HEK293 (cell line): ENCODE measurements around the gene GREB1L.

Source experiments
- CTCF ChIA-PET: fragments of 350-600 bp; formaldehyde crosslinking; extraction: SDS; loops from one replicate; lab custom pipeline; 2021; ENCODE audit warnings: antibody characterized with exemption; lab: Yijun Ruan, JAX
- POLR2A ChIA-PET: fragments of 300-600 bp; formaldehyde crosslinking; extraction: SDS; loops from one replicate; lab custom pipeline; 2020; ENCODE audit warnings: antibody characterized with exemption, inconsistent platforms; lab: Yijun Ruan, JAX
- H3K27ac ChIP-seq: fragments of 200-500 bp; sonication (Bioruptor generic); 2 replicates; pipeline ENCODE4 v1.5.1; 2014; ENCODE audit warnings: low read depth, low read length, control low read depth, inconsistent platforms; ENCODE audit errors: extremely low read depth
- H3K36me3 ChIP-seq, 2 experiments: fragments of 200-500 bp in 1 of 2; sonication (Bioruptor generic) in 1 of 2; 1 replicate in 1 of 2; 2 replicates in 1 of 2; pipeline ENCODE4 v1.5.1; 2014 to 2017; ENCODE audit warnings: inconsistent platforms in 2 of 2, low read length in 2 of 2; ENCODE audit not compliant: control insufficient read depth in 2 of 2, insufficient read depth in 1 of 2
- H3K4me1 ChIP-seq: fragments of 200-500 bp; sonication (Bioruptor generic); 2 replicates; pipeline ENCODE4 v1.5.1; 2014; ENCODE audit warnings: mild to moderate bottlenecking, low read length, inconsistent platforms; ENCODE audit not compliant: control insufficient read depth, insufficient read depth
- H3K4me3 ChIP-seq: 2 replicates; pipeline ENCODE4 v1.5.1; 2011; ENCODE audit warnings: low read depth, mild to moderate bottlenecking, control low read depth, low read length, moderate library complexity
- H3K9me3 ChIP-seq: fragments of 200-500 bp; sonication (Bioruptor generic); 2 replicates; pipeline ENCODE4 v1.5.1; 2014; ENCODE audit warnings: low read depth, low read length, inconsistent platforms; ENCODE audit not compliant: control insufficient read depth, insufficient read depth
- CTCF ChIP-seq: fragments of 450-650 bp; formaldehyde crosslinking; IDR thresholded peaks from 2 replicates; pipeline ENCODE4 v1.5.1; 2016; ENCODE audit warnings: missing biosample characterization, missing genetic modification characterization
- HOXA7 ChIP-seq: sonication (generic); formaldehyde crosslinking; IDR thresholded peaks from 2 replicates; pipeline ENCODE4 v1.8.1; 2022; ENCODE audit warnings: missing genetic modification reagents, borderline replicate concordance
- HOXD13 ChIP-seq: sonication (generic); formaldehyde crosslinking; IDR thresholded peaks from 2 replicates; pipeline ENCODE4 v1.8.0; 2022; ENCODE audit warnings: missing genetic modification reagents, borderline replicate concordance
- INSM2 ChIP-seq: fragments of 450-650 bp; formaldehyde crosslinking; IDR thresholded peaks from 2 replicates; pipeline ENCODE4 v1.5.1; 2016; ENCODE audit warnings: missing biosample characterization, missing genetic modification characterization
- KLF8 ChIP-seq: fragments of 450-650 bp; formaldehyde crosslinking; IDR thresholded peaks from 2 replicates; pipeline ENCODE4 v1.5.1; 2016; ENCODE audit warnings: missing biosample characterization, missing genetic modification characterization
- MZF1 ChIP-seq: fragments of 450-650 bp; formaldehyde crosslinking; IDR thresholded peaks from 2 replicates; pipeline ENCODE4 v1.5.1; 2017; ENCODE audit warnings: missing biosample characterization, missing genetic modification characterization, borderline replicate concordance
- OSR2 ChIP-seq: fragments of 450-650 bp; formaldehyde crosslinking; IDR thresholded peaks from 2 replicates; pipeline ENCODE4 v1.5.1; 2016; ENCODE audit warnings: missing biosample characterization, missing genetic modification characterization
- SP7 ChIP-seq: fragments of 450-650 bp; formaldehyde crosslinking; IDR thresholded peaks from 2 replicates; pipeline ENCODE4 v1.5.1; 2016; ENCODE audit warnings: missing biosample characterization, missing genetic modification characterization
- ZBTB48 ChIP-seq: fragments of 450-650 bp; formaldehyde crosslinking; IDR thresholded peaks from 2 replicates; pipeline ENCODE4 v1.5.1; 2016; ENCODE audit warnings: missing biosample characterization, missing genetic modification characterization
- ZNF10 ChIP-seq: fragments of 450-650 bp; formaldehyde crosslinking; IDR thresholded peaks from 2 replicates; pipeline ENCODE4 v1.5.1; 2017; ENCODE audit warnings: missing biosample characterization, missing genetic modification characterization
- ZNF114 ChIP-seq: fragments of 450-650 bp; formaldehyde crosslinking; IDR thresholded peaks from 2 replicates; pipeline ENCODE4 v1.5.0; 2017; ENCODE audit warnings: missing biosample characterization, missing genetic modification characterization
- ZNF138 ChIP-seq: fragments of 450-650 bp; formaldehyde crosslinking; IDR thresholded peaks from 2 replicates; pipeline ENCODE4 v1.5.1; 2016; ENCODE audit warnings: missing biosample characterization, missing genetic modification characterization, borderline replicate concordance
- ZNF157 ChIP-seq: fragments of 450-650 bp; formaldehyde crosslinking; IDR thresholded peaks from 2 replicates; pipeline ENCODE4 v1.5.1; 2016; ENCODE audit warnings: missing biosample characterization, missing genetic modification characterization
- ZNF184 ChIP-seq: fragments of 450-650 bp; IDR thresholded peaks from 2 replicates; pipeline ENCODE4 v1.5.1; 2018; ENCODE audit warnings: missing biosample characterization, mild to moderate bottlenecking, missing genetic modification characterization
- ZNF488 ChIP-seq: fragments of 450-650 bp; formaldehyde crosslinking; IDR thresholded peaks from 2 replicates; pipeline ENCODE4 v1.5.1; 2016; ENCODE audit warnings: missing biosample characterization, missing genetic modification characterization
- ZNF513 ChIP-seq: fragments of 450-650 bp; IDR thresholded peaks from 2 replicates; pipeline ENCODE4 v1.5.1; 2018; ENCODE audit warnings: missing biosample characterization, missing genetic modification characterization
- ZNF549 ChIP-seq: fragments of 450-650 bp; IDR thresholded peaks from 2 replicates; pipeline ENCODE4 v1.5.1; 2018; ENCODE audit warnings: missing biosample characterization, missing genetic modification characterization, mild to moderate bottlenecking, inconsistent platforms, moderate library complexity
- ZNF560 ChIP-seq: fragments of 450-650 bp; formaldehyde crosslinking; IDR thresholded peaks from 2 replicates; pipeline ENCODE4 v1.5.1; 2017; ENCODE audit warnings: missing biosample characterization, missing genetic modification characterization, borderline replicate concordance
- ZNF561 ChIP-seq: fragments of 450-650 bp; IDR thresholded peaks from 2 replicates; pipeline ENCODE4 v1.5.1; 2018; ENCODE audit warnings: missing biosample characterization, missing genetic modification characterization, borderline replicate concordance
- ZNF624 ChIP-seq: fragments of 450-650 bp; formaldehyde crosslinking; IDR thresholded peaks from 2 replicates; pipeline ENCODE4 v1.5.1; 2017; ENCODE audit warnings: missing biosample characterization, missing genetic modification characterization
- ZNF670 ChIP-seq: fragments of 450-650 bp; formaldehyde crosslinking; IDR thresholded peaks from 2 replicates; pipeline ENCODE4 v1.5.1; 2016; ENCODE audit warnings: missing biosample characterization, missing genetic modification characterization, low read depth
- ZNF768 ChIP-seq: fragments of 450-650 bp; formaldehyde crosslinking; IDR thresholded peaks from 2 replicates; pipeline ENCODE4 v1.5.1; 2018; ENCODE audit warnings: missing biosample characterization, mild to moderate bottlenecking, missing genetic modification characterization

The GREB1L gene

GRCh38 chr18:21453511-21453901, 211.5 kb downstream of the GREB1L start (continued):
- TF ChIP-seq ZNF624 (tag by site-specific recombination) (no peak), HOXD13 (no peak), ZNF10 (tag by site-specific recombination) (no peak), INSM2 (tag by site-specific recombination) (no peak), ZNF560 (no peak), OSR2 (tag by site-specific recombination) (no peak), ZNF768 (tag by site-specific recombination) (no peak)
- TF ChIP-seq, all 188 proteins: peak for 0

GRCh38 chr18:21454725-21455124, 212.7 kb downstream of the GREB1L start:
- Histone ChIP-seq H3K4me1 (peaks cover 9% of the 10 kb centered on the region; the same call in 1 of the 2 replicates), H3K27ac (no peak overlapping the region), H3K4me3 (no peak overlapping the region), H3K36me3 (peaks cover 6 to 33% of the 10 kb centered on the region in 2 experiments; a peak in 2 of 3 replicates), H3K9me3 (no peaks in the 10 kb centered on the region)
- TF ChIP-seq ZBTB48 (tag by site-specific recombination): no peak
- no peak for TF ChIP-seq ZNF184 (tag by site-specific recombination)
- no peak for TF ChIP-seq ZNF513 (tag by site-specific recombination)
- POLR2A ChIA-PET: no interaction called here
- CTCF ChIA-PET: no interaction called here

GRCh38 chr18:21456428-21457178, 214.6 kb downstream of the GREB1L start:
- H3K9me3 ChIP-seq: no peaks in the 10 kb centered on the region
- no peak overlapping the region for H3K4me3 ChIP-seq
- ChIA-PET POLR2A (interaction anchor here (0.5 kb wide), 1 partner anchor 232 kb away, joined by 4 read pairs; no protein-coding TSS in a partner anchor), CTCF (interaction anchor here (0.7 to 1.1 kb wide), 3 partner anchors 252 to 286 kb away, joined by 3 to 4 read pairs (median 3); no protein-coding TSS in a partner anchor)
- H3K36me3 ChIP-seq: peaks cover 6 to 33% of the 10 kb centered on the region in 2 experiments; a peak in 2 of 3 replicates
- 0 out of 2 replicates have a peak, but pooled peaks cover 6% of the 10 kb centered on the region for H3K4me1 ChIP-seq
- no peak overlapping the region for H3K27ac ChIP-seq
- TF ChIP-seq ZNF561 (tag by site-specific recombination): no peak
- no peak for TF ChIP-seq ZNF549 (tag by site-specific recombination)
- TF ChIP-seq KLF8: no peak
- no peak for TF ChIP-seq ZNF157 (tag by site-specific recombination)
- TF ChIP-seq ZNF138 (tag by site-specific recombination): no peak
- no peak for TF ChIP-seq MZF1 (tag by site-specific recombination)
- TF ChIP-seq SP7 (tag by site-specific recombination): no peak
- TF ChIP-seq ZNF10 (tag by site-specific recombination): no peak
- TF ChIP-seq ZNF488 (tag by site-specific recombination): no peak
- no peak for TF ChIP-seq ZNF670 (tag by site-specific recombination)
- no peak for TF ChIP-seq CTCF (tag by site-specific recombination)
- TF ChIP-seq HOXA7 (CRISPR knock-in tag): no peak
- TF ChIP-seq ZNF114 (tag by site-specific recombination): no peak
